Lower leg skin (tissue), 3 donors: Measurements from ENCODE around the gene MICAL2.

Experiments
- CTCF ChIP-seq, 3 donors: fragments of 450-650 bp; IDR thresholded peaks; one replicate each; pipeline ENCODE4 v1.5.1; 2016; ENCODE audit warnings: antibody characterized with exemption in 3 of 3, mild to moderate bottlenecking in 3 of 3, moderate library complexity in 2 of 3
- POLR2A ChIP-seq, 2 donors: fragments of 450-650 bp; IDR thresholded peaks; one replicate each; pipeline ENCODE4 v1.6.1; 2016 to 2017; ENCODE audit warnings: antibody characterized with exemption in 2 of 2, mild to moderate bottlenecking in 1 of 2, moderate library complexity in 1 of 2

GRCh38 chr11:12212174-12212820 is 101.9 kb downstream of the MICAL2 start:
- TF ChIP-seq POLR2A (IDR thresholded peaks at IDR 0.05) (no peak), CTCF (IDR thresholded peaks at IDR 0.05) (no peak)
